Inflammatory macrophage treated with lipopolysaccharide for 4 hours (primary cell): ENCODE results near the gene CHST15.
A peak's percentile ranks its signal among the peaks of the same experiment; 100 is the strongest.

Experiments
- DNase-seq: peaks from one replicate; pipeline ENCODE4 v3.0.0-alpha.2; 2020

Gene CHST15

GRCh38 chr10:124092860-124093773, at the start of gene CHST15:
Gene CHST15, minus strand, starts transcription at chr10:124093598. Its CDS starts 47,386 bp downstream, at chr10:124046212.
- DNase-seq: peak; percentile 59

- peak; percentile 86 for DNase-seq
Measured at GRCh38 chr10:124142960-124143359, 49.6 kb upstream of the CHST15 start.

DNA sequence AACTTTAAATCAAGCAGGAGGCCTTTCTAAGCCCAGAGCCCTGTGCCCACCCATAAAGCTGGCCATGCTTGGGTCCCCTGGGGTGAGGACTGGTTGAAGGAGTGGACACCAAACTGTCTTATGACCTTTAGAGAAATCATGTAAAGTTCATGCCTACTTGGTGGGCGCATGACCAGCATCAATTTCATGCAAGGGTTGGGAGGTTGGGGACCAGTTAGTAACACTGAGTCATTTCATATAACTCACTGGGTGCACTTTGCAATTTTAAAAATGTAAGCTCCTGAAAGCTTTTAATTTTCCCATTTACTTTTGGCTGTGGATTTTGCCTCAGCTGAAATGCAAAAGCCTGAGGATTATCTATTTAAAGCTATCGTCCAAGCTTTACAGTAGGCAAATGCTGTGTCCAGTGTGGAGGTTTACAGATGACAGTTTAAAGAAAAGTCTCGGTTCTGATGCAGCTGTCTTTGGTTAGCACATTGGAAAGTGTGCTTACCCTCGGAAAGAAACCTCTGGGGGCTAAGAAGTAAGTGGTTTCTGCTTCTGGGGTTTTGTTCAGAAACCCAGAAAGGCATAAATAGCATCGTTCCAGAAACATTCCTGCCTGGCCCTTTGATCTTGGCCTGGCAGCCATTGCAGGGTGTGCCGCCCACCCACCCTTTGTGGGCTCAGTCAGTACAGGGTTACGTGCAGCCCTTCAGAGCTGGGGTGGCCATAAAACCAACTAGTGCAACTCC, 48.8 kb upstream of the CHST15 start:
- no peak for DNase-seq

GRCh38 chr10:124138883-124139348, 45.5 kb upstream of the CHST15 start:
- DNase-seq: no peak

GRCh38 chr10:124138195-124138882, 44.9 kb upstream of the CHST15 start:
- no peak for DNase-seq

DNA sequence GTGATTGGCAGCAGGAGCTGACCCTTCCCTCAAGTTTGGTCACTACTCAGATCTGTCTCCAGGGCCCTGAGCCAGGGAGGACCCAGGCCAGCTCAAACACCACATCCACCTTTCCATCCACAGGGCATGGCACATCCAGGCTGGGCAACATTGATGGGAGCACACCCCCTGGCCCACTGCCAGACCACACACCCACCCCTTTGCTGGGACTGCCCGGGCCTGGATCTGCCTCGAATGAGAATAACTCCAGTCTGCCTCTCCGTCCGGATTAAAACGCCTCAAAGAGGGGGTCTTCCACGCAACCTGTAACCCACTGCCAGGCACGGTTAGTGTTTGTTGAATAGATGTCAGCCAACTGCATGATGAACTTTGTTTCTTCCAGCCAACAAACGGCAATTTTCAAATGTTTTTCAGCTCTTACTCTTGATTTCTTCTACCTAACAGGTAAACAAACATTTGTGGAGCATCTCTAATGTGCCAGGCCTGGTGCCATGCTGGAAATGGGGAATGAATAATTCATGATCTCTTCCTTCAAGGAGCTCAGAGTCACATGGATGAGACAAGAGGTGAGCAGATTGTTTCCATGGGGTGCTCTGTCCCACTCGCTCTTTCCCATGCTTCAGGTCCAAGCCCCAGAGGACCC, 41.0 kb upstream of the CHST15 start:
- DNase-seq: no peak

DNA sequence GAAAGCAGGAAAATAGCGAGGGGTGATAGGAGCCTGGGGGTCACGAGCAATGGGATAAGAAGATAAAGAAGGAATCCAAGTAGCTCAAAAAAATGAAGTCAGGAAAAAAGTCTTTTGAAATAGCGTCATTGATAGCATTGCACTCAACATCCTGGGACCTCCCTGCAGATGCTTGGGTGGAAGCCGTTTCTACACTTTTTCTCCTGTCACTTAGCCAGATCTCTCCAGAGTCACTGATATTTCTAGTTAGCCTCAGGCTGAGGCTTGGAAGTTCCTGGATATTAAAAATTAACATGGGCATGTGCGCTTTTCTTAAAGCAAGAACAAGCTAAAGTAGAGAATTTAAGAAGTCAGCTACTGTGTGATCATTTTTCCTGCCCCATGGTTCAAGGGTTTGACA, 39.5 kb upstream of the CHST15 start:
- DNase-seq: no peak

DNA sequence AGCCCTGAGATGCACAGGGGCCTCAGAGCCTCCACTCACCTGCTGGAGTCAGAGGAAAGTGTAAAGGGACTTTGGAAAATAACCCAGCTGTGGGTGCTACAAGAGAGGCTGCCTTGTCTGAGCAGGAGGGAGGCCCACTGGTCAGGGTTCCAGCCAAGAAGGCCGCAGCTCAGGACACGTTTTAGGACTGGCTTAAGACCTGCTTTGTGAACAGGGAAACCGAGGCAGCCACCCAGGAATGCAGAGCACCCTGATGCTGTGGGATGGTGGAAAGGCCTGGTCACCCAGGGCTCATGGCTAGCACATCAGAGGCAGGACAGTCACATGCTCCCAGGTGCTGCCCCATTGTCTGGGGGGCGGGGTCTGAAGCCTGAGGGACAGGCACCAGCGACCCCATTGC, 38.9 kb upstream of the CHST15 start:
- no peak for DNase-seq

GRCh38 chr10:124131172-124131571, 37.8 kb upstream of the CHST15 start:
- DNase-seq: no peak

- no peak for DNase-seq
Measured at GRCh38 chr10:124130198-124130900, 37.0 kb upstream of the CHST15 start.

DNA sequence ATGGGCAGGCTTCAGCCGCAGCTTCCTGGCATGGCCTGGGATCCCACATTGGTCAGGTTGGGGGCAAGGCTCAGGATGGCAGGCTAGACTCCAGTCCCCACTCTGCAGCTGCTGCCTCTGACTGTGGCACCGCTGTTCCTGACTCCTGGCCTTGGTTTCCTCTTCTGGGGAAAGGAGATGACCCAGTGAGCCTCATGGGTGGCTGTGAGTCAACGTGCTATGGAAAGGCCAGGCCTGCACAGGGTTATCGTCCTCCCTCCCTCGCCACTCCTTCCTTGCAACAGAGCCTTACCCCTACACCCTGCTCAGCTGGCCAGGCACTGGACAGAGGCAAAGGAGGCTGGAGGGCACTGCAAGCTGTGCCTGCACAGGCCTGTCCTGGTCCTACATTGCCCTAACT, 36.1 kb upstream of the CHST15 start:
- DNase-seq: peak; percentile 88

- no peak for DNase-seq
Measured at GRCh38 chr10:124128811-124129145, 35.4 kb upstream of the CHST15 start.

- no peak for DNase-seq
Measured at GRCh38 chr10:124127965-124128810, 34.8 kb upstream of the CHST15 start.

GRCh38 chr10:124127563-124127962, 34.2 kb upstream of the CHST15 start:
- no peak for DNase-seq

DNA sequence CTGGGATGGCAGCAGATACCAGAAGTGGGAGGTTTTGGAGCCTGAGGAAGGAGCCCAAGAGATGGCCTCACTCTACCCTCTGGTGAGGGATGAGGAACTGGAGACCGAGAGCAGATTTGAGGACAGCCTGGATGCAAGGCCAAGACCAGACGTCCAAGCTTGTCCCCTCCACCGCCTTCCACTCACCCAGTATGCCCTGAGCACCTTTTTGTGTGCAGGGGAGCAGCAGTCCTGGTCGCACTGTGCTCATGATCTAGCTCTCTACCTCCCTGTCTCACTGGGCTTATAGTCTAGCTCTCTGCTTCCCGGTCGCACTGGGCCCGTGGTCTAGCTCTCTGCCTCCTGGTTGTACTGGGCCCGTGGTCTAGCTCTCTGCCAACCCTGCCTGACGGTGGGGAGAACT, 33.6 kb upstream of the CHST15 start:
- DNase-seq: peak; percentile 45

DNA sequence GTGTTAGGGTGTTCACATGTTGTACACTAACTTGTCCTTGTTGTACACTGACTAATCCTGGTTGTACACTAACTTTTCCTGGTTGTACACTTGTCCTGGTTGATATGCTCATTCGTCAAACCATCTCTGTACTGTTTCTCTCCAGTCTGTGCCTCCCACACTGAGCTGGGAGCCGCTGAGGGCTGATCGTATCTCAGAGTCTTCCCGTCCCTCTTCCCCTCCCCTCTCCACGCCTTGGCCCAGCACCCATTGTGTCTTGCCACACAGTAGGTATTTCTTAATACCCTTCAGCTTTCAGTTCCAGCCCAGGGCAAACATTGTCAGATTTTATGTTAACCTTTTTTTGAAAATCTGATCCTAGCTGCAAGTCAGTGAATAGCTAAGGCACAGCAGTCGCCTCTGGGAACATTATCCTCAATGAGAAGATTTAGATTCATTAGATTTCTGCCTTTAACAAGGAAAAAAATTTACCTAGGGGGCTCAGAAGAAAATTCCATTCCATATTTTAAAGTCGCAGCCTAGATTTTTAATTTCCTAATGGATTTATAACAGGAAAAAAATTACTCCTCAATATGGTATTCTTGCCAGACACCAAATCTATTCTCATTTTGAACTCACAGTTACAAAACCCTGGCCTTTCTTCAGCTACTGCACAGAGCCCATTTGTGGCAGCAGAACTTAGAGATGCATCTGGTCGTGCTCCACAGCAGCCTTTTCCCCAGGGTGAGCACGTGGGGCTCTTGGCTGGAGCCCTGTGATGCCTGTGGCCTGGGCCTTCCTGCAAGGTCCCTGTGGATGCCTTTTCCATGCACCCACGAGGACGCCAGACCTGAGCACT, 33.0 kb upstream of the CHST15 start:
- peak; percentile 82 for DNase-seq

DNA sequence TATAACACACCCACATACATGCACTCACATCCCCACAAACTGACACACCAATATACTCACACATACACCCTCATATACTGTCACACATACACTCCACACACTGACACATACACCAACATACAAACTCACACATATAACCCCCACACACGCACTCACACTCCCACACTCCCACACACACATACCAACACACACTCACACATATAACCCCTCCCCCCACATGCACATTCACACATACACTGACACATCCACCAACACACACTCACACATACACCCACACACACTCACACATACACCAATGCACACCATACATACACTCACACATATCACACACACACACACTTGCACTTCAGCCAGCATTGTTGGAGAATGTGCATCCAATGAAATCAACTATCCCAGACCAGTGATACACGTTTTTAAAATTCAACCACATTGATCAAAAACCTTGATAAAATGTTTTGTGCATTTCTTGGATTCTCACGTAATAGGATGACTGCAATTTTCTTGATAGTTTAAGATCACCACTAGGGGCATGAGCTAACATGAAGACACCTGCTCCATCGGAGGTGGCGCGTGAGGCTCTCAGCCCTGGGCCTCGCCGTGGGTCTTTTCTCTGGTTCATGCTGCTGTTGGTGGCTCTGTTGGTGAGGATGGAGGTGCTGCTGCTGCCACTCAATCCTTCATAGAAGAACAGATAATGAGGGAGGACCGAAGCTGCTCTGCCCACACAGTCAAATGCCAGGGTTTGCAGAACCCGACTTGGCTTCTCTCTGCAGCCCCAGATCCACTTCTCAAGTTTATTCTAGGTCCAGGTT, 32.1 kb upstream of the CHST15 start:
- DNase-seq: no peak

DNA sequence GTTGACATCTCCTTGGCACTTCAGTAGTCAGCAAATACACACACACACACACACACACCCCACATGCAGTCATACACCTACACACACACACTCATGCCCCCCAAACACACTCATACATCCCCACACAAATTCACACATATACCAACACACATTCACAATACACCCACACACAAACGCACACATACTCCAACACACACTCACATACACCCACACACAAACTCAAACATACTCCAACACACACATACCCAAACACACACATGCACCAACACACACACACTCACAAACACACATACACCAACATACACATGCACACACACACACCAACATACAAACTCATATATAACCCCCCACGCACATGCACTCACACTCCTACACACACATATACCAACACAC, 31.4 kb upstream of the CHST15 start:
- no peak for DNase-seq

GRCh38 chr10:124124123-124124768, 30.8 kb upstream of the CHST15 start:
- no peak for DNase-seq
